Stimulated activated CD4-positive, alpha-beta T cell treated with anti-CD3 and anti-CD28 coated beads, TNF-alpha, amount 100 ng/mL, for 24 hours (primary cell): Measurements from ENCODE around the gene CTU2.

ENCODE experiments used
- DNase-seq, 3 experiments: peaks; one replicate each; pipeline ENCODE4 v3.0.0-alpha.2; 2020; ENCODE audit warnings: low read depth in 3 of 3

CTU2 gene

DNA sequence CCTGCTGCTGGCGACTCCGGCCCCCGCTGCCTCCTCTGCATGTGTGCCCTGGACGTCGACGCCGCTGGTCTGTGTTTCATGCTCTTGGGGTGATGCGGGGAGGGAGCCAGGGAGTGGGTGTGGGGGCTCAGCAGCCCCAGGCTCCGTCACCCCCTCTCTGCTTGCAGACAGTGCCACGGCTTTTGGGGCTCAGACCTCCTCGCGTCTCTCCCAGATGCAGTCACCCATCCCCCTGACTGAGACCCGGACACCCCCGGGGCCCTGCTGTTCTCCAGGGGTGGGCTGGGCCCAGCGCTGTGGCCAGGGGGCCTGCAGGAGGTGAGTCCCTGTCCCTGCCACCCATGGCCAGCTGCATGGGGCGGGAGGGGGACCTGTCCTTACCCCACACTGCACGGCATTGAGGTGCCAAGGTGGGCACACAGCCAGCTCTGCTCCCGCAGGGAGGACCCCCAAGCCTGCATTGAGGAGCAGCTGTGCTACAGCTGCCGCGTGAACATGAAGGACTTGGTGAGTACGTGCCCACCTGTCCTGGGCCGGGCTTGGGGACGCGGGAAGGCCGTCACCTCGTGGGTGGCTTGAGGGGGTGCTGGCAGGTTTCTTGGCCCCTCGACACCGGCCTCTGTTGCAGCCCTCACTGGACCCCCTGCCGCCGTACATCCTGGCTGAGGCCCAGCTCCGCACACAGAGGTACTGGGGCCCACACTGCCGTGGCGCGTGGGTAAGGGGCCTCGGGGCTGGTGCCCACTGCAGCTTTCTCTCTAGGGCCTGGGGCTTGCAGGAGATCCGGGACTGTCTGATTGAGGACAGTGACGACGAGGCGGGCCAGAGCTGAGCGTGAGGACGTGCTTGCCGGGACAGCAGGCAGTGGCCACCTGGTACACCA is 8.4 kb downstream of the CTU2 start:
- DNase-seq, result no peak

DNA sequence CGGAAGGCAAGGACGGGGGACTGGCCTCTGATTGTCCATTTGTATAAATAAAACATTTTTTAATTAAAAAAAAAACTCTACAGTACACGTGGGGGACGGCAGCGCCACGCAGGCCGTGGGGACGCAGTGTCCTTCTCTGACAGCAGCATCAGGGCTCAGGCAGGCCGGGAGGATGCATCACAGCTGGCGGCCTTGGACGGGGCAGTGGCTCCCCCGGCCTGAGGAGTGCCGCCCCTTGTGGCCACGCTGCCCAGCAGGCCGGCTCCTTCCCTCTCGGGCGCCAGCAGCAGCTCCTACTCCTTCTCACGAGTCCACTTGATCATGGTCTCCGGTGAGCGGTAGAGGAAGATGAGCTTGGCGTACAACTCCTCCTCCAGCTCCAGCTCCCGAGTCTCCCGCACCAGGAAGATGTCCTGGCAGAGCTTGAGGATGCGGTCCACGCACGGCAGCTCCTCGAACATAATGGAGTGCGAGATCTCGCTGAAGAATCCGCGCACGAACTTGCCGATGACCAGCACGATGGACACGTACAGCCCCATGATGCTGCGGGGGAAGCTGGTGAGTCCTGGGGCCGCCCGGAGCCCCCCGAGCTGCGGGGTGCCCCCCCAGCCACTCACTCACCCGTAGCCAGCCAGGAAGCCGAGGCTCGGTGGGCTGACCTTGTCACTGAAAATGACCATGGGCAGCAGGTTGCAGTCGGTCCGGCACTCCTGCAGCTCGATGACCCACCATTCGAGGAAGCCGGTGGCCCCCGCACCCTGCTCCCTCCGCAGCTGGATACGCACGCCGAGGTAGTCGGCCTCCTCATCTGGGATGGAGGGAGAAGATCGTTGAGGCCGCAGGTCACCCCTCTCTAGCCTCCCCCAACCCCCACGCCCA is 9.2 kb downstream of the CTU2 start:
- DNase-seq, result no peak

DNA sequence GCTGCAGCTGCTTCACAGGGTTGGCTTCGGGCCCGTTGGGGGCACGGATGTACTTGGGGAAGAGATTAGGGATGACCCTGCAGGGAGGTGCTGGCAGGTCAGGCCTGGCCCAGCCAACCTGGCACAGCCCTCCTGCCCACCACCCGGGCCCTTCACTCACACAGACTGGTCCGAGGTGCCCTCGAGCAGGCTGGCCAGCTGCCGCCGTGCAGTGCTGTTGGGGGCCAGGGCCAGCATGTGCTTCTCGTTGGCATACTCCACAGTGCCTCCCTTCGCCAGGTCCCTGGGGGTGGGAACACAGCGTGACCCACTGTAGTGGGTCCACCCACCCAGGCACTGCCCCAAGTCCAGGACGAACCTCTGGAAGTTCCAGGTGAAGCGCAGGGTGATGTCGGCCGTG is 9.9 kb downstream of the CTU2 start:
- DNase-seq, result no peak

DNA sequence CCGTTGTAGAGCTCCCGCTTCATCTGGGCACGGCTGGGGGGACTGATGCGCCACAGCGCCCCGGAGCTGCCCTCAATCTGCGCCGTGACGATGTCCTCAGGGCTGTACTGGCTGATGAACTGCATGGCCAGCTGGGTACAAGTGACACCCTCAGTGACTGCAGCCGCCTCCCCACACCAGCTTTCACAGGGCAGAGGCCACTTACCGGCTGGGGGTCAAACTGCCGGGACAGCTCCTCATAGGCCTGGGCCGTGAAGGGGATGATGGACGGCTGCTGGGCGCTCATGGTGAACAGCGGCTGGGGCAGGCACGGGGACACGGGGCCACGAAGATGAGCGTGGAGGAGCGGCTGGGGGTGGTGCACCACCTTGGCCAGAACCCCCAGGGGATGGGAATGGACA is 10.3 kb downstream of the CTU2 start:
- no peak for DNase-seq

DNA sequence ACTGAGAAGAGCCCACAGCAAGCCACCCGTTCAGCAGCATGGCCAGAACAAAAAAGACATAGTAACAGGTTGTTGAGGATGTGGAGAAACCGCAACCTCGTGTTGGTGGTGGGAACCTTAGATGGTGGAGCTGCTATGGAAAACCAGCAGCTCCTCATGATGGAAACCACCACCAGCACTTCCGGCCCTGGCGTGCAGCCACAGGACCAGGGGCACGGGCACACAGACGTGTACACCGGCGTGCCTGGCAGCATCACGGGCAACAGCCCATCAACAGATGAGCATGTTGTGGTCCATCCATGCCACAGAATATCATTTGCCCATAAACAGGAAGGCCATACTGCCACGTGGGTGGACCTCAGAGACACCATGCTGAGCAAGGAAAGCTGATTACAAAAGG is 11.9 kb downstream of the CTU2 start:
- no peak for DNase-seq

DNA sequence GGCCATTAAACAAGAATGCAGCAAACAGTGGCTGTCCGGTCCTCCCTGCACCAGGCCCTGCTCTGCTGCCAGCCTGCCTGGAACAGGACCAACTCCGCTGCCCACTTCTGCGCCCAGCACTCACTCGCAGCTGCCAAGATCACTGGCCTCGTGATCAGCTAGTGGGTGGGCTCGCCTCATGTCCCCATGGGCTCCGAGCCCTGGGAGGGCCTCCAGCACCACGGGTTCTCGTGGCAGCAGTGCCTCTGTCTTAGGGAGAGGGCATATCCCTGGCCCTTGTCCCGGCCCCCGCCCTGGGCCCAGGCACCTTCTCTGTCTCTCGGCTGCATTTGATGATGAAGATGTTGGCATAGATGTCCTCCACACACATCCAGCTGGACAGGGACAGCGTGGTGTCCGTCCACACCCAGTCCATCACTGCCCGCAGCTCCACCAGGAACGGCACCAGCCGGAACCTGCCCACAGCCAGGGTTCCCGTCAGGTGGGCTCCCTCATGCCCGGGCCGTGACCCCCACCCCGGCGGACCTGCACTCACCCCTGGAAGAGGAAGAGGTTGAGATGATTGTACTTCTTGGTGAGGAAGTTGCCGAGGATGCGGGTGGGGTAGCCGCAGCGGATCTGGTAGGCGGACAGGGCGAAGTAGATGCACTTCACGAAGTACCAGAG is 13.1 kb downstream of the CTU2 start:
- no peak for DNase-seq

DNA sequence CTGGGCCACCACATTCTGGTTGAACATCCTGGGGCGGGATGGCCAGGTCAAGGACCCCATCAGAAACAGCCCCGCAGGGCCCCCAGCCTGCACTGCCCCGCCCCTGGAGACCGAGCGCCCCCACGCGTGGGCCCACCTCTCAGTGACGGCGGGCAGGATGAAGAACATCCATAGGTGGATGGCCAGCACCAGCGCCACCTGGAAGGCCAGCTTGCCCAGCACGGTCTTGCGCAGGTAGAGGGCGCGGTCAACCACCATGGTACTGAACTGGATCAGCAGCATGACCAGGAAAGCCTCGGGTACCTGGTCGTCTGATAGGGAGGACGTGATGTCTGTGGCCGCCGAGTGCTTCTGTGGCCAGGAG is 13.6 kb downstream of the CTU2 start:
- DNase-seq, result no peak

DNA sequence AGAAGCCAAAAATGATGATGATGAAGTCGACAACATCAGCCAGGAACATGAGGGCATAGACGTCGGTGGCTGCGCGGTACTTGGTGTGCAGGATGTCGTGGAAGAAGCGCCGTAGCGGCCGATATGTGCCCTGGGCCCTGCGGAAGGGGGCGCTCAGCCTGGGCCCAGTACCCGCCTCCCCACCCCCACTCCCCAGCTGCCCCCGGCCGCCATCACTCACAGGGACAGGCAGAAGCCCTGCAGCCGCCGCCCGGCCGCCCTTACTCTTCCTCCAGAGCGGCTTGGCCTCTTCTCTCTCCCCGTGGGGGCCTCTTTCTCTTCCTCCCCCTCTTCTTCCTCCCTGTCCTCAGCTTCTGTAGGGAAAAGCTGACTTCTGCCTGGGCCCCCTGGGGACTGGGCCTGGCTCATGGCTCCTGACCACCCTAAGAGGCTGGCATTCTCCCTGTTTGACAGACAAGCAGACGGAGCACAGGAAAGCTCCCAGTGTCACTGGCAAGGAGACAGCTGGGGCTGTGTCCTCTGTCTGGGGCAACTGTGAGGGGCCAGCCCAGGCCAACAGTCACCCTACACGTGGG is 14.2 kb downstream of the CTU2 start:
- no peak for DNase-seq

DNA sequence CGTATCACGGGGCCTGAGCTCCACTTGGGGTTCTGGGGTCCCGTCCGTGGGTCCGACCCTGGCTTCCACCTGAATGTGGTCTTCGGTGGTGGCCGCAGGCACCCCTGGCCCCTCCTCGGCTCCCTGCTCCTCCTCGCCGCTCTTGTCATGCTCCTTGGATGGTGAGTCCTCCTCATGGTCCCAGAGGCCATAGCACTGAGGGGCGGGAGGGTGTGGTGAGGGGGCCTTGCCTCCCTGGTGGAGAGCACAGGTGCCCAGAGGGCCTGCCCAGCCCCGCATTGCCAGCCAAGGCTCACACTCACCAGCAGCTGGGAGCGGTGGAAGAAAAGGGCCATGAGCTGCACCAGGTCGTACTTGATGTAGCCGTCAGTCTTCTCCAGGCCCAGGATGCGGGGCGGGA is 14.9 kb downstream of the CTU2 start:
- no peak for DNase-seq

DNA sequence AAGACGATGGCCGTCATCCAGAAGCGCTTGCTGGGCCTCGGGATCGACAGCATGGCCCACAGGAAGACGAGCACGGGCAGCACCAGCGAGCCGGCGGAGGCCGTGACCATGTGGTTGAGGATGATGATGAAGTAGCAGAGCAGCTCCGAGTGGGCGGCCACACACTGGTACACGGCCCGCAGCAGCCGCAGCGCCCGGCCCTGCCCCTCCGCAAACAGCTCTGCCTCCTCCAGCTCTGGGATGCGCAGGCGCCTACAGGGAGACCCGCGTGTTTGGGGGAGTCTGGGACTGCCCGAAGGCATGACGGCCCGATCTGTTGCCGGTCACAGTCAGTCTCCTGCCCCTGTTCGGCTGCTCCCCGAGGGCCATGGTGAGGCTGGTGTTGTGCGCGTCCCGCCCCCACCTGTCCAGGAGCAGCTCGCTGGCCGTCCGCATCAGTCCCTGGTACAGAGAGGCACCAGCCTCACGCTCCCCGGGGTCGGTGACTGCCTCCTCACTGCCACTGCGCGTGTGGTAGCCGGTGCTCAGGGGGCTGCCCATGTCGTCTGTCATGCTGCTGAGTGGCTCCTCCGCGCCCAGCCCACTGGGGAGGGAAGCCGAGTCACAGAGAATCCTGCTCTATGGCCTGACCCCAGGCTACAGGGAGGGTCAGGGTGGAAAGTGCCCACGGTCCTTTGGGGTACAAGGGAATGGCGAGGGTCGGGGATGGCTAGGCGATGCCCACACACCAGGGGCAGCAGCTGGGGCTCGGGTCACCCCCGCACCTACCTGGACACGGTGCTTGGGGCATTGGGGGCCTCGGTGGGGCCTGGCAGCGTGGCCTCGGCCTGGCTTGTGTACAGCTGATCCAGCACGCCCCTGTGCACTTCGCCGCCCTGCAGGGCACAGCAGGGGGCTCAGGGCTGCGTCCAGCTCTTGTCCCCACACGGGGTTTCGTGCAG is 15.8 kb downstream of the CTU2 start:
- no peak for DNase-seq

DNA sequence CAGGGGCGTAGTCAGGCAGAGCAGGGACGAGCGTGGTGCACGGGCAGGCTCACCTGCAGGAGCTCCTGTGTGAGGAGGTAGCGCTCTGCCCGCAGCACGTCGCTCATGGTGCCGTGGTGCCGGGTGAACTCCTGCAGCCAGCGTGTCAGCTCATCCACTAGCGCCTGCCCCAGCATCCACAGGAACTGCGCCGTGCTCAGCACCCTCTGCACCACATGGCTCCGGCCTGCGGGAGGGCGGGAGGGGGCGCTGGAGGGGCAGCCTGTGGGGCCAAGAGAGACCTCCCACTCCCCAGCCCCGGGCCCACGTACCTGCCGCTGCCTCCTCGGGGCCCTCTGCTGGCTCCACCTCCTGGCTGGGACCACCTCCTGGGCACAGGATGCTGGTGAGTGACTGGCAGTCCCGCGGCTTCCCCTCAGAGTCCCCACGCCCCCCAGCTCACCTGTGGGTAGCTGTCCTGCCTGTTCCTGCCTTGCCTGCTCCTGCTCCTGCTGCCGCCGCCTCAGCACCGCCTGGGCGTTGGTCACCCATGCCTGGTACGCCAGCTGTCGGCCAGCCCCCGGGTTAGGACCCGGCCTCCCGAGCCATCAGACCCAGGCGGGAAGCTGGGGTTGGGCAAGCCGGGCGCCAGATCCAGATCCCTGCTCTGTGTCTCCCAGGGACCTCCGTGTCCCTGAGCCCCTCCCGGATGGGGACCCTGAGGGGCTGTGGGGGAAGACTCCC is 16.6 kb downstream of the CTU2 start:
- DNase-seq, result no peak

DNA sequence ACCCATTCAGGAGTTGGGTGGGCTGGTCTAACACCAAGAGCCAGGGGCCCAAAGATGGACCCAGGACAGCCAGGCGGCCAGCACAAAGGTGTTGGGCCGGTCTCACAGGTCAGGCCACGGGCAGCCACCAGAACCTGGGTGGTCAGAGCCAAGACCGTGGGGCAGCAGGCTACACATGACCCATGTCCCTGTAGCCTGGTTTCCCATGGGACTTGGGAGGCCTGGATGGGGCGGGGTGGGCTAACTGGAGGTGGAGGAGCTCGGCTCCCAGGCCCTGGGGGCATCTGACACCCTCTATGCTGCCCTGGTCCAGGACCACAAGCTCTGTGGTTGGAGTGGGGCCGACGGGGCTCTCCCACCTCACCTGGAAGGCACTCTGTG is 17.2 kb downstream of the CTU2 start:
- DNase-seq, result no peak

DNA sequence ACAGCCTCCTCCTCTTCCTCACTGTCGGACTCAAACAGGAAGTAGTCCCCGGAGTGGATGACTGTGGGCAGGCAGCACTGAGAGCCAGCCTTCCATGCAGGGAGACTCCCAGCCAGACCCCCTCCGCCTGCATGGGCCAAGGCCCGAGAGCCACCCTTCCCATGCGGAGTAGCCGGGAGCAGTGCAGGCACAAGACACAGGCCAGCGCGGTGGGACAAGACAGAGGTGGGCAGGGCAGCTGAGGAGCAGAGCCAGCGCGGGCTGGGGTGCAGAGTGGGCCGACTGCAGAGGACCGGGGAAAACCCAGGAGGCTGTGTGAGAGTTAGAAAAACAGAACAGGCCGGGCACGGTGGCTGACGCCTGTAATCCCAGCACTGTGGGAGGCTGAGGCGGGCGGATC is 17.6 kb downstream of the CTU2 start:
- no peak for DNase-seq

DNA sequence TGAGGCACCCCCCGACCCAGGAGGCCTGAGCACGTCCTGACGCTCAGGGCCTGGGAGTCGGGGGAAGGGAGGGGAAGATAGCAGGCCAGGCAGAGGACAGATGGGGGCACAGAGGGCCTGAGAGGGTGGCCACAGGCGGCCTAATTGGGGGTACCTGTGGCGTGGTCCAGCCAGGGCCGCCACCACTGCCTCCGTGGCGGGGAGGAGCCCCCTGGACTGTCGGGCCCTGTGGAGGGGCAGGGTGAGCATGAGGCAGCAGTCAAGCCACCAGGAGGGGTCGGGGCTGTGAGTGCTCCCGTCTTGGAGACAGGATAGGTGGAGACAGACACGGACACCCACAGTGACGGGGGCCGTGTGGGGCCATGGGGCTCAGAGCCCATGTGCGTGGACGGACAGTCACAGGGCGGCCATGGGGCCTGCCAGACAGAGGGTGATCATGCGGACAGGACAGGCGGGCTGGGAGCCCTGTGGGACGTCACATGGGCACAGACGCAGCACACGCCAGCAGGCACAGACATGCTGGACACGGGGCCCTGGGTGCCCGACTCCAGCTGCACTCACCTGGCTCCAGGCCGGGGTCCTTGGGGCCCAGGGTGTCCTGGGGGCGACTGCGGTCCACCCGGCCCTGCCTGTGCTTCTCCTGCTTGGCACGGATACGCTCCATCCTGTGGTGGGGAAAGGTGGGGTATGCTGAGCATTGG is 18.7 kb downstream of the CTU2 start:
- DNase-seq, result no peak

DNA sequence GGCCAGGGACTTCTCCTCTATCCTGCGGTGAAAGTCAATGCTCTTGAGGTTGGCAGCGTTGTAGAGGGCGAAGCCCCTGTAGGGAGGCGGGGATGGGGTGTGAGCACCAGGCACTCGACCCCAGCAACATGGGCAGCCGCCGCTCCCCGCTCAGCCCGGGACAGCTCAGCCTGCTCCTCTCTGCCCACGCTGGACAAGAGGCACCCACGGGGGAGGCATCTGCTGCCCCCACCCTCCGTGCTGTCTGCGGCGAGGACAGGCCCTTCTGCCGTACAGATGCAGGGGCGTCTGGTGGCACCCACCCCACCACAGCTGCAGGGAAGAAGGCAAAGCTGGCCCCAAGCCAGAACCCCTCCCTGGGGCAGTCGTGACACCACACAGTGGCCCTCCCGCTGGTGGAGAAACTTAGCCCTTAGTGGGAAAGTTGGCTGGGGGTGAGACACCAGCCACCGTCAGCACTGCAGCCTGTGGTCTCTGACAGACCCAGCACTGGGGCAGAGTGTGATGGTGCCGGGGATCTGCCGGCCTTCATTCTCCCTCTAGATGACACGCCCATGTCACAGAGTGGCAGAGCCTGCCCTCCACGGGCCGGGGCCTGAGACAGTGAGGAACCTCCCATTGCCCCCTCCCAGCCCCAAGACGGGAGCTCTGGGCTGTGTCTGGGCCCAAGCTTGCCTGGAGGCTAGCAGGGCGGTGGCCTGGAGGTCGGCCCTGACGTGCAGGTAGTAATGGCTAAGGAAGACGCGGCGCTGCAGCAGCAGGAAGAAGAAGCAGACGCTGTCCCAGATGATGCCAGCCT is 19.5 kb downstream of the CTU2 start:
- no peak for DNase-seq

DNA sequence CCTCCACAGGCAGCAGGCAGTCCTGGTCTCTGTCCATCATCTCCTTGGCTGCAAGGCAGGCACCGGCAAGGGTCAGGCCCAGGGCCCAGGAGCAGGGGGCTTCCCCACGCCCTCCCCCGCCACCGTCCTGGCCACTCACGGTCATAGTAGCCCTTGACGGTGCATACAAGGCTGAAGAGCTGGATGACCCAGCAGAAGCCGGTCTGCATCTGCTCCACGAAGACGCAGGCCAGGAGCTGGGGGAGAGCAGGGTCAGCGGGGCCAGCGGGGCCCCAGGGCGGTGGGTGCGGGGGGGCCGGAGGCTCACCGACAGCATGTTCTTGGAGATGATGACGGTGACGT is 20.1 kb downstream of the CTU2 start:
- DNase-seq, result no peak

DNA sequence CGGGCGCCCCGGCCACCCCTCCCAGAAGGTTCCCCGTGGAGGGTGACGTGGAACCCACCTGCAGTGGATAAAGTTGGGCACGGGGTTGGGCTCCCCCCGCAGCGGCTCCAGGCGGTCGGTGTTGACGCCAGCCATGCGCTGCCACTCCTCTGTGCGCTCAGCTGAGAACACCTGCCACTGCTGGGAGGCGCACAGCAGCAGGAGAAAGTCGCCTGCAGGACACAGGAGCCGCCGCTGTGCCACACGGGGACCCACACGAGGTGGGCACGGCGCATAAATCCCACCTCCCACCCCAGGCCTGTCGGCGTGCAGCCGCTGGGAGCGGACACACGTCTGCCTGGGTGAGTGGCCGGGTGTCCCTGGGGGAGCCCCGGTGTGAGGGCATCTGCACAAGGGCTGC is 20.7 kb downstream of the CTU2 start:
- DNase-seq, result no peak

DNA sequence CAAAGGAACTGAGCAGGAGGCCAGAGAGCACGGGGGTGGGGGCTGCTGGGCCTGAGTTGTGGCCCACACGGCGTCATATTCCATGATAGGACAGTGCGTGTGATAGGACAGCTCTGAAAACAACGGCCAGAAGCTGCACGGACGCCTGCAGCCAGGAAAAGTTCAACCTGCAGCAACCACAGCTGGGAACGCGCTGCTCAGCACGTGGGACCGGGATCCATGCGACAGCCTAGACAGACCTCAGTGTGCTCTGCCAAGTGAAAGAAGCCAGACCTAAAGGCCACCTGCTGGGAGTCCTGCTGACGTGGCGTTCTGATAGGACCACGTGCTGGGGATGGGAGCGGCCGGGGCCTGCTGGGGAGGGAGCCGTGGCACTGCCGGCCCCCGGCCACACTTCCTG is 21.6 kb downstream of the CTU2 start:
- DNase-seq, result no peak
